HepG2 (cell line): ENCODE data around the gene AGAP1. TPM values are rescaled to one million over a fixed set of nuclear protein-coding genes. Genes with fewer than 3 reads are reported as not detected.

Experiments
- ATAC-seq: fragments of 200-7000 bp; cut with Tn5 transposase; 3 replicates; pipeline ENCODE4 v1.9.1; 2020; ENCODE audit warnings: mild to moderate bottlenecking, moderate library complexity
- BruUV-seq: library from RNA; stranded (reverse); fragments of 400-500 nt; replicated peaks from 2 replicates; lab custom pipeline; 2021; lab: Mats Ljungman, UMichigan
- CTCF ChIA-PET: fragments of 300-600 bp; formaldehyde crosslinking; extraction: SDS; loops from one replicate; lab custom pipeline; 2021; ENCODE audit warnings: low total read pairs, inconsistent platforms, low intra/inter-chr PET ratio; lab: Yijun Ruan, JAX
- POLR2A ChIA-PET: fragments of 350-600 bp; sonication (Branson Sonifier 250); formaldehyde crosslinking; loops from one replicate; lab custom pipeline; 2020; ENCODE audit warnings: antibody characterized with exemption, inconsistent platforms; lab: Yijun Ruan, JAX
- DNase-seq: peaks from one replicate; pipeline ENCODE4 v3.0.0-alpha.2; 2015; ENCODE audit warnings: low spot score
- FAIRE-seq: peaks from 3 replicates; lab custom pipeline; 2011; peaks lifted over from hg19 to GRCh38; lab: Jason Lieb, UNC
- H2AFZ ChIP-seq: one replicate; pipeline ENCODE4 v1.6.1; 2011; ENCODE audit warnings: low read length, inconsistent platforms
- H3K27ac ChIP-seq: fragments of 300-600 bp; 3 replicates; pipeline ENCODE4 v1.8.0; 2011; ENCODE audit warnings: mixed run types, mild to moderate bottlenecking, mixed read lengths, low read length, inconsistent platforms; ENCODE audit not compliant: insufficient read depth; ENCODE audit errors: extremely low read length
- H3K27me3 ChIP-seq, 2 experiments: fragments of 200-600 bp in 1 of 2; 2 replicates in 1 of 2; 3 replicates in 1 of 2; pipeline versions ENCODE4 v1.6.0 to v1.8.0; 2011; ENCODE audit warnings: low read length in 2 of 2, mild to moderate bottlenecking in 2 of 2, moderate library complexity in 2 of 2, inconsistent platforms in 1 of 2; ENCODE audit not compliant: insufficient read depth in 2 of 2, control insufficient read depth in 1 of 2
- H3K36me3 ChIP-seq, 2 experiments: fragments of 200-600 bp in 1 of 2; replicated peaks in 1 of 2; 2 replicates in 1 of 2; 3 replicates in 1 of 2; pipeline versions ENCODE4 v1.5.1 to v1.8.0; 2011; ENCODE audit warnings: low read length in 2 of 2, inconsistent platforms in 1 of 2; ENCODE audit not compliant: insufficient read depth in 2 of 2, control insufficient read depth in 1 of 2
- H3K4me1 ChIP-seq: 2 replicates; pipeline ENCODE4 v1.5.1; 2012; ENCODE audit warnings: low read length, inconsistent platforms; ENCODE audit not compliant: insufficient read depth
- H3K4me2 ChIP-seq: 2 replicates; pipeline ENCODE4 v1.6.0; 2011; ENCODE audit warnings: low read depth, low read length, inconsistent platforms
- H3K4me3 ChIP-seq, 3 experiments: fragments of 200-600 bp in 1 of 3; sonication (generic), shearing (Covaris generic) in 1 of 3; replicated peaks in 1 of 3; 2 replicates each; pipeline ENCODE4 v1.5.1; 2011 to 2016; ENCODE audit warnings: low read length in 3 of 3, inconsistent platforms in 2 of 3, low read depth in 2 of 3, mild to moderate bottlenecking in 2 of 3, control low read depth in 1 of 3, mixed read lengths in 1 of 3; ENCODE audit not compliant: insufficient read depth in 1 of 3
- H3K79me2 ChIP-seq: one replicate; pipeline ENCODE4 v1.6.1; 2011; ENCODE audit warnings: low read length, inconsistent platforms; ENCODE audit not compliant: insufficient read depth
- H3K9ac ChIP-seq: 2 replicates; pipeline ENCODE4 v1.6.0; 2011; ENCODE audit warnings: mild to moderate bottlenecking, low read depth, low read length, inconsistent platforms; ENCODE audit not compliant: insufficient read depth
- H3K9me3 ChIP-seq: 2 replicates; pipeline ENCODE4 v1.5.1; 2012; ENCODE audit warnings: mild to moderate bottlenecking, low read length
- H4K20me1 ChIP-seq: 2 replicates; pipeline ENCODE4 v1.6.0; 2011; ENCODE audit warnings: inconsistent platforms, mild to moderate bottlenecking, low read length, moderate library complexity; ENCODE audit not compliant: insufficient read depth
- ATM ChIP-seq: fragments of 450-650 bp; IDR thresholded peaks from 2 replicates; pipeline ENCODE4 v1.7.1; 2017; ENCODE audit warnings: mild to moderate bottlenecking, borderline replicate concordance
- CBFB ChIP-seq: sonication (generic); formaldehyde crosslinking; IDR thresholded peaks from 2 replicates; pipeline ENCODE4 v1.4.0; 2020; ENCODE audit warnings: missing genetic modification reagents
- CERS6 ChIP-seq: sonication (generic); formaldehyde crosslinking; IDR thresholded peaks from 2 replicates; pipeline ENCODE4 v1.5.0; 2020; ENCODE audit warnings: missing genetic modification reagents
- GMEB2 ChIP-seq: IDR thresholded peaks from 2 replicates; pipeline ENCODE4 v1.6.1; 2016; ENCODE audit warnings: missing biosample characterization, missing genetic modification reagents, low read depth
- HNF1A ChIP-seq, 2 experiments: sonication (generic) in 1 of 2; formaldehyde crosslinking in 1 of 2; IDR thresholded peaks; 2 replicates each; pipeline versions ENCODE4 v1.4.0 to v1.6.1; 2016 to 2020; ENCODE audit warnings: borderline replicate concordance in 1 of 2, low read depth in 1 of 2, mild to moderate bottlenecking in 1 of 2, missing genetic modification reagents in 1 of 2
- IRF9 ChIP-seq: sonication (generic); formaldehyde crosslinking; IDR thresholded peaks from 2 replicates; pipeline ENCODE4 v1.8.0; 2022; ENCODE audit warnings: missing genetic modification reagents, mild to moderate bottlenecking, borderline replicate concordance
- SIN3A ChIP-seq: IDR thresholded peaks from 2 replicates; pipeline ENCODE4 v1.6.1; 2011; ENCODE audit warnings: low read depth, mild to moderate bottlenecking, control low read depth, low read length, borderline replicate concordance
- TARDBP ChIP-seq: sonication (generic); formaldehyde crosslinking; IDR thresholded peaks from 2 replicates; pipeline ENCODE4 v1.8.0; 2022; ENCODE audit warnings: mild to moderate bottlenecking, missing genetic modification reagents
- TERF1 ChIP-seq: sonication (generic); formaldehyde crosslinking; IDR thresholded peaks from 2 replicates; pipeline ENCODE4 v1.8.0; 2022; ENCODE audit warnings: mild to moderate bottlenecking, missing genetic modification reagents, moderate library complexity
- THAP8 ChIP-seq: sonication (generic); formaldehyde crosslinking; IDR thresholded peaks from 2 replicates; pipeline ENCODE4 v1.5.1; 2020; ENCODE audit warnings: missing genetic modification reagents, mild to moderate bottlenecking, borderline replicate concordance
- U2AF1 ChIP-seq: fragments of 200-400 bp; formaldehyde crosslinking; optimal IDR thresholded peaks from 2 replicates; pipeline ENCODE3; 2017; ENCODE audit warnings: mild to moderate bottlenecking, low read depth, low read length
- ZNF33A ChIP-seq: sonication (generic); formaldehyde crosslinking; IDR thresholded peaks from 2 replicates; pipeline ENCODE4 v1.5.1; 2020; ENCODE audit warnings: missing genetic modification reagents, mild to moderate bottlenecking, moderate library complexity, borderline replicate concordance
- ZNF629 ChIP-seq: sonication (generic); formaldehyde crosslinking; conservative IDR thresholded peaks from 2 replicates; pipeline ENCODE4 v1.5.0; 2020; ENCODE audit warnings: missing genetic modification reagents
- WGBS: methylation state at CpG from one replicate; pipeline ENCODE4 v1.1.6; 2017; ENCODE audit warnings: low lambda C conversion rate; 5-methylcytosine and 5-hydroxymethylcytosine counted together
- in situ Hi-C: cut with HindIII; loops from 2 replicates; pipeline ENCODE4 v1.10.0; 2017; ENCODE audit warnings: low pct_unique_long_range_greater_than_20kb; ENCODE audit not compliant: extremely low pct_ligation_motif_present
- intact Hi-C: fragments of 100-400 bp; cut with micrococcal nuclease; formaldehyde crosslinking; loops from one replicate; pipeline ENCODE4 v1.10.0; 2022; ENCODE audit not compliant: unreplicated experiment
- polyA plus RNA-seq, 8 experiments: library from polyadenylated mRNA; depleted of rRNA in 3 of 8; stranded (reverse) in 7 of 8; unstranded in 1 of 8; fragments of >200 nt; fragmentation: Illumina TruSeq in 4 of 8; extraction: Trizol in 4 of 8; gene quantifications; 2 replicates each; pipeline versions ENCODE4 v1.2.1 to v1.2.3, GENCODE V29; 2011 to 2016; ENCODE audit warnings: low read depth in 4 of 8, missing spikeins in 1 of 8, mixed read lengths in 1 of 8; ENCODE audit not compliant: insufficient read depth in 1 of 8
- total RNA-seq, 5 experiments: library from RNA; depleted of rRNA; stranded (reverse); fragments of >200 nt; fragmentation: Illumina TruSeq; extraction: Trizol; gene quantifications; 2 replicates each; pipeline ENCODE4 v1.2.3, GENCODE V29; 2016; ENCODE audit warnings: low read depth in 1 of 5

The AGAP1 gene
- total and polyA plus RNA-seq, 2 of the 13 experiments (the other 11 are each of a cell fraction or from before 2014, with no cell fraction given): 21.2 to 32.7 TPM

GRCh38 chr2:236107536-236107935, 613.7 kb downstream of the AGAP1 start:
- CTCF ChIA-PET: no interaction called here

More at GRCh38 chr2:236107536-236107935, 613.7 kb downstream of the AGAP1 start:
- Histone ChIP-seq H3K4me2 (no peak overlapping the region), H2AFZ (no peak overlapping the region), H3K4me1 (peaks cover 27% of the 10 kb centered on the region), H3K79me2 (no peaks in the 10 kb centered on the region), H3K27me3 (no peaks in the 10 kb centered on the region), H3K27ac (no peak overlapping the region)
- ATAC-seq: no peak
- 98% methylated on average over 11 of the region's 11 CpGs for WGBS
- TF ChIP-seq TARDBP (CRISPR knock-in tag): no peak
- TF ChIP-seq HNF1A (IDR thresholded peaks at IDR 0.05; ENCODE audit: low read depth): no peak
- TF ChIP-seq HNF1A (CRISPR knock-in tag; IDR thresholded peaks at IDR 0.05; ENCODE audit: borderline replicate concordance): no peak
- TF ChIP-seq ZNF33A (CRISPR knock-in tag): no peak
- TF ChIP-seq U2AF1: no peak
- TF ChIP-seq ATM: no peak
- TF ChIP-seq IRF9 (CRISPR knock-in tag): no peak
- no peak for TF ChIP-seq CBFB (CRISPR knock-in tag)
- no peak for TF ChIP-seq SIN3A
- TF ChIP-seq ZNF629 (CRISPR knock-in tag): no peak
- no peak for TF ChIP-seq CERS6 (CRISPR knock-in tag)
- no peak for TF ChIP-seq THAP8 (CRISPR knock-in tag)
- no peak for TF ChIP-seq GMEB2 (CRISPR knock-in tag)
- TF ChIP-seq TERF1: no peak
- TF ChIP-seq, all 625 proteins: peak for 0
- DNase-seq: no peak
- Histone ChIP-seq H3K36me3 (no peaks in the 10 kb centered on the region), H3K9me3 (no peaks in the 10 kb centered on the region), H3K4me3 (no peak overlapping the region), H3K9ac (no peak overlapping the region), H4K20me1 (peaks cover 28% of the 10 kb centered on the region)
- intact Hi-C loops: no loop called here
- no TSS peak for BruUV-seq
- in situ Hi-C loops: no loop called here
- POLR2A ChIA-PET: no interaction called here
- FAIRE-seq: no peak
